Measurements from ENCODE around the gene ECE1.

ECE1 gene

DNA sequence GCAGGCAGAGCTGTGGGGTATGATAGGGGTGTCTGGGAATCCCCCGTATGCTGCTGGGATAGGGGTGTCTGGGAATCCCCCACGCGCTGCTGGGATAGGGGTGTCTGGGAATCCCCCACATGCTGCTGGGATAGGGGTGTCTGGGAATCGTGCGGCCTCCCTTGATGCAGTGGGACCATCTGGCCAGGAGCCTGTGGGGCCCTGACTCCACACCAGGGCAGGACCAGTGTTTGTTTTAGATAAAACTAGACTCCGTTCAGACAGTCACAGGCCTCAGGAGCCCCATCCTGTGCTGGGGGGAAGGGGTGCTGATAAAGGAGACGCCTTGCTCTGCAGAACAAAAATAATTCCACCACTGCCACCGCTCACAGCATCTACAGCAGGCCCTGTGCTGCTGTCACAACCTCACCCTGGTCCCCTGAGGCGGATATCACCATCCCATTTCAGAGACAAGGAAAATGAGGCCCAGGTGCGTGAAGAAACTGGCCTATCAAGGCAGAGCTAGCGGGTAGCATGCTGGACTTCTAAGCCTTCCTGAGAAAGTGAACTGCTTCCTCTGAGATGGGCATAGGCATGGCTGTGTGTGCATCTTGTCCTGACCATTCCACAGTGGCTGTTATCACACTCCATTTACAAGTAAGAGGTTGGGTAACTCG, 24.0 kb downstream of the ECE1 start:
- DNase-seq = no peak

DNA sequence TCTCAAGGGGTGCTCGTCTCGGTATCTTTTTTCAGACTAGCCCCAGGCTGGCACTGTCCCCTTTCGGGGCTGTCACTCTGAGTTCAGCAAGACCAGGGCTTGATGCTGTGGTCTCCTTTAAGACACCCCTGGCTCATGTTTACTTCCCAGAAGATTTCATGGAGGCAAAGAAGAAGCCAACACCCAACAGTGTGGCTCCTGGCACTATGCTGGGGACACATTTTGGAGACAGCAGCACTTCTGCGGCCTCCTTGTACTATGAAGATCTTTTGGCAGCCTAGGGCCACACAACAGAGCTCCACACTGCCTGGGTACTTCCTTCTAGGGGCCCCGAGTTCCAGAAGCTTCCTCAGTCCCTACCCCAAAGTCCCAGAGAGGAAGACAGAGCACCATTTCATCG, 24.6 kb downstream of the ECE1 start:
- no peak for DNase-seq

DNA sequence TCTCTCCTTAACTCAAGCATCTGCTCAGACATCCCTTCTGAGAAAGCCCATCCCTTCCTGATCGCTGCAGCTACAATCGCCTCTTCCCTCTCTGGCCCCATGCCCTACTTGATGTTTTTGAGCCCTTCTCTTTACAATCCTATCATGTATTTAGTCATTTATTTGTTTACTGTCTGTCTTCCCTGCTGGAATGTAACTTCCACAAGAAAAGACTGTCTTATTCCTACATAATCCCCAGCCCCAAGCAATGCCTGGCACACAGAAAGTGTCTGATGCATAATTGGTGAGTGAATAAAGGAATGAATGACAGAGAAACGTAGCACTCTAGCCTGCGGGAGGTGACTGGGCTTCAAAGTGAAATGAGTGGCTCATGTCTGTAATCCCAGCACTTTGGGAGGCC, 25.4 kb downstream of the ECE1 start:
- no peak for DNase-seq

- DNase-seq = peak; percentile 68
These were observed 26.5 kb downstream of the ECE1 start for GRCh38 chr1:21263653-21264225.

DNA sequence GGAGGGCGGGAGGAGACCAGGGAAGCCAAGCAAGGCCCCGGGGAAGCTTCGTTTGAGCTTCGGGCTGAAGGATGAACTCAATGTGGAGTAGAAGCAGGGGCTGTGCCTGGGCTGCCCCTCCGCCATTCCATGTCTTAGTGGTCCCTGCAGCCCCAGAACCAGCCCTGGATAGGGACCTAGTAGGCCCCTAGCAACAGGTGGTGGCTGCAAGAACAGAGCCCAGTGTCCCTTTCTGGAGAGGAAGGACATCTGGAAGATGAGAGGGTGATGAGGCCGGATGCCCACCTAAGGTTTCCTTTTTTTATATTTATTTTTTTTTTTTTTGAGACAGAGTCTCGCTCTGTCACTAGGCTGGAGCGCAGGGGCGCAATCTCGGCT, 27.2 kb downstream of the ECE1 start:
- DNase-seq = no peak

GRCh38 chr1:21262293-21263051, 27.8 kb downstream of the ECE1 start:
- peak; percentile 80 for DNase-seq

GRCh38 chr1:21261551-21262292, 28.5 kb downstream of the ECE1 start:
- peak; percentile 62 for DNase-seq

DNA sequence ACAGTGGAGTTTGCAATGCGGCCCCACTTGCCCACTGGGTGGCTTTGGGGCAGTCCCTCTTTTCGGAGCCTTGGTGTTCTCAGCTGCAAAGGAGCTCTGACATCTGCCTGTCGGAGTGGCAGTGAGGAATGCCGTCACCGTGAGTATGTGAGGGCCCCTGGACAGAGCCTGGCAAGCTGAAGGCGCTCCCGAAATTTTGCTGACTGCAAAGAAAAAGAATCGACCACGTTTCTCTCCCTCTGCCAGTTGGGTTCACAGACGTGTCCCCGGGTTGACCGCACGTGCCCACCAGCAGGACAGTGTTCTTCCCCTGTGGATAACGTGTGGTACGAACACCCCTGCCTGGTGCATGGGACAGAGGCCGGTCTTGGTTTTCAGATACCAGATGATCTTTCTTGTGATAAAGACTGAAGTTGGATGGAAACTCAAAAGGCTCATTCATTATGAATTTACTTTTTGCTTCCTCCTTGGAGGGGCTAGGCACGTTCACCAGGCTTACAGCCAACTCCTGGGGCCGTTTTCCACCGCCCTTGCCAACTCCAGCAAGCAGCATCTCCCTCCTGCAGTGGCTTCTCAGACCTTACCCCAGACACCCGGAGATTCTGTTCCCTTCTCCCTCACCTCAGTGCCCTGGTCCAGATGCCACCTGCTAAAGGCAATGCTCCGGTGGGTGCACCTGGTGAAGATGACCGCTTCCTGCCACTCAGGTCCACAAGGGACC, 29.7 kb downstream of the ECE1 start:
- no peak for DNase-seq

DNA sequence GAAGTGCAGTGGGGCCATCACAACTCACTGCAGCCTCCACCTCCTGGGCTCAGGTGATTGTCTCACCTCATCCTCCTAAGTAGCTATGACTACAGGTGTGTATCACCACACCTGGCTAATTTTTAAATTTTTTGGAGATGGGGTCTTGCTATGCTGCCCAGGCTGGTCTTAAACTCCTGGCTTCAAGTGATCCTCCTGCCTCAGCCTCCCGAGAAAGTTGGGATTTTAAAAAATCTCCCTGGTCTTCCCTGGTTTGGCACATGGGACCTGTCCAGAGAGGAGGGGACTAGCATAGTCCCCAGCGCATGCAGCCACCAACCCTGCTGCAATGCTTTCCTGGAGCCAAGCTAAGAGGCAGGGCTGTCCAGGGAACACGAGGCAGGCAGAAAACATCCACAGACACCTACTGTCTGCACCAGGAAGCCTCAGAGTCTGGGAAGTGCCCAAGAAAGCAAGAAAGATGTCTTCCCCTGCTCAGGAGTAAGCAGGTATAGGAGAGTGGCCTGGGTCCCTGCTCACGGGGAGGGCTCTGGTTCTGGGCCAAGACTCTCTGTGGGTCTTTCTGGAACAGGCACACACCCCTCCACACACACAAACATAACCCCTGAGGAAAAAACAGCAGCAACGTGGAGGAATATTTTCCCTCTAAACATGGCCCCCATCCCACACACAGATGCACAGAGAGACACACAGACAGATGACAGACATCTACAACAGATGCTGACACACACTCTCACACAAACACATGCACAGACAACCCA, 30.8 kb downstream of the ECE1 start:
- no peak for DNase-seq

- no peak for DNase-seq
These were observed 31.7 kb downstream of the ECE1 start for GRCh38 chr1:21258331-21259134.

GRCh38 chr1:21257431-21258135, 32.7 kb downstream of the ECE1 start:
- DNase-seq = no peak

- no peak for DNase-seq
These were observed 33.5 kb downstream of the ECE1 start for GRCh38 chr1:21256776-21257175.

DNA sequence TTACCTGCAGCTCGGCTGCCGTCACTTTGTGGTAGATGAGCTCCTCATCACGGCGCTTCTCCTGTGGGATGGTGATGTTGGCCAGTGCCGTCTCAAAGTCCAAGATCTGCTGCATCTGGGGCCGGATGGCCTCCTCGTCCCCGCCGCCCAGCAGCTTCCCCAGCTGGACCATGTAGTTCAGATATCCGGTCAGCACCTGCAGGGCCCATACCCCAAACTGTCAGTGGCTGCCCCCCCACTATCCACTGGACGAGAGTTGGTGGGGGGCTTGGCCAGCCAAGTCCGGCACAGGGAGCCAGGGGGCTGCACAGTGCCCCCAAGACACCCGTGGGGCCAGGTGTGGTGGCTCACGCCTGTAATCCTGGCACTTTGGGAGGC, 34.3 kb downstream of the ECE1 start:
- no peak for DNase-seq

GRCh38 chr1:21255284-21255942, 34.9 kb downstream of the ECE1 start:
- DNase-seq = peak; percentile 89

- peak; percentile 87 for DNase-seq
These were observed 35.8 kb downstream of the ECE1 start for GRCh38 chr1:21254335-21254951.

GRCh38 chr1:21251773-21252471, 38.3 kb downstream of the ECE1 start:
- peak; percentile 70 for DNase-seq

- no peak for DNase-seq
These were observed 40.2 kb downstream of the ECE1 start for GRCh38 chr1:21249940-21250493.

GRCh38 chr1:21247892-21248715, 42.2 kb downstream of the ECE1 start:
- DNase-seq = no peak

Data from DMS79 treated with DMSO at 0.1 percent for 48 hours (cell line).